GM23338 (cell line): ENCODE results near the gene C1orf210. TPM values are rescaled to one million over a fixed set of nuclear protein-coding genes. Genes with fewer than 3 reads are reported as not detected.

Experiments
- ATAC-seq: fragments of 200-7000 bp; cut with Tn5 transposase; 3 replicates; pipeline ENCODE4 v1.9.1; 2020
- DNase-seq: peaks from one replicate; pipeline ENCODE4 v3.0.0-alpha.2; 2015; ENCODE audit warnings: low spot score
- H2AFZ ChIP-seq: fragments of 200-600 bp; sonication (generic); 2 replicates; pipeline ENCODE4 v1.8.0; 2016; ENCODE audit warnings: antibody characterized with exemption, mild to moderate bottlenecking, moderate library complexity
- H3F3A ChIP-seq: fragments of 200-600 bp; sonication (generic); replicated peaks from 2 replicates; pipeline ENCODE4 v1.8.0; 2017; ENCODE audit warnings: antibody characterized with exemption, mixed run types, low read depth
- H3K27ac ChIP-seq: fragments of 200-600 bp; sonication (generic); 2 replicates; pipeline ENCODE4 v1.6.1; 2016; ENCODE audit warnings: low read depth
- H3K27me3 ChIP-seq: fragments of 200-600 bp; sonication (generic); 2 replicates; pipeline ENCODE4 v1.8.0; 2016; ENCODE audit warnings: mild to moderate bottlenecking, mixed run types, moderate library complexity; ENCODE audit not compliant: insufficient read depth
- H3K36me3 ChIP-seq: fragments of 200-600 bp; sonication (generic); 2 replicates; pipeline ENCODE4 v1.8.0; 2016; ENCODE audit warnings: mild to moderate bottlenecking; ENCODE audit not compliant: insufficient read depth
- H3K4me1 ChIP-seq: fragments of 200-600 bp; sonication (generic); 2 replicates; pipeline ENCODE4 v1.8.0; 2016; ENCODE audit warnings: mild to moderate bottlenecking, moderate library complexity; ENCODE audit not compliant: insufficient read depth
- H3K4me2 ChIP-seq: fragments of 200-600 bp; sonication (generic); 2 replicates; pipeline ENCODE4 v1.7.1; 2017; ENCODE audit warnings: mixed run types
- H3K4me3 ChIP-seq: fragments of 200-600 bp; sonication (generic); 2 replicates; pipeline ENCODE4 v1.6.1; 2016; ENCODE audit warnings: mixed run types
- H3K79me2 ChIP-seq: fragments of 200-600 bp; sonication (generic); replicated peaks from 2 replicates; pipeline ENCODE4 v1.8.0; 2017; ENCODE audit warnings: mild to moderate bottlenecking; ENCODE audit not compliant: insufficient read depth
- H3K9me2 ChIP-seq: fragments of 200-600 bp; sonication (generic); 2 replicates; pipeline ENCODE4 v1.8.0; 2017; ENCODE audit not compliant: insufficient read depth
- H4K20me1 ChIP-seq: fragments of 200-600 bp; sonication (generic); replicated peaks from 2 replicates; pipeline ENCODE4 v1.8.0; 2017; ENCODE audit warnings: mild to moderate bottlenecking; ENCODE audit not compliant: insufficient read depth
- H3K27ac Mint-ChIP-seq: 2 replicates; pipeline ENCODE4 v1.8.0; 2020; ENCODE audit warnings: inconsistent platforms, mild to moderate bottlenecking, moderate library complexity, mixed read lengths
- H3K27me3 Mint-ChIP-seq: 3 replicates; pipeline ENCODE4 v1.8.0; 2022; ENCODE audit warnings: low read depth, mild to moderate bottlenecking, moderate library complexity, mixed read lengths, inconsistent platforms; ENCODE audit not compliant: insufficient read depth, poor library complexity
- H3K36me3 Mint-ChIP-seq: 3 replicates; pipeline ENCODE4 v1.8.0; 2021; ENCODE audit warnings: low read depth, mild to moderate bottlenecking, inconsistent platforms, moderate library complexity, mixed read lengths
- H3K4me1 Mint-ChIP-seq: 3 replicates; pipeline ENCODE4 v1.8.0; 2020; ENCODE audit warnings: mild to moderate bottlenecking, inconsistent platforms, mixed read lengths
- H3K4me3 Mint-ChIP-seq: 3 replicates; pipeline ENCODE4 v1.8.0; 2021; ENCODE audit warnings: moderate library complexity, mild to moderate bottlenecking, inconsistent platforms, mixed read lengths
- H3K9me3 Mint-ChIP-seq: 3 replicates; pipeline ENCODE4 v1.8.0; 2020; ENCODE audit warnings: moderate library complexity, mild to moderate bottlenecking, inconsistent platforms, mixed read lengths
- EZH2 ChIP-seq: fragments of 200-600 bp; sonication (generic); IDR thresholded peaks from one replicate; pipeline ENCODE4 v1.8.0; 2017; ENCODE audit warnings: antibody characterized with exemption, mild to moderate bottlenecking, low read depth; ENCODE audit not compliant: unreplicated experiment
- JUNB ChIP-seq: IDR thresholded peaks from one replicate; pipeline ENCODE4 v1.6.1; 2016; ENCODE audit warnings: antibody characterized with exemption; ENCODE audit not compliant: unreplicated experiment
- polyA plus RNA-seq: library from polyadenylated mRNA; unstranded; fragments of >200 nt; fragmentation: Nextera tagmentation; extraction: Ambion mirVana; gene quantifications from 2 replicates; pipeline ENCODE4 v1.2.1, GENCODE V29; 2016
- total RNA-seq: library from RNA; depleted of rRNA; stranded (reverse); fragments of >200 nt; shearing (Covaris generic); gene quantifications from 2 replicates; pipeline ENCODE4 v1.2.3, GENCODE V29; 2014
- TF ChIP-seq, protein P1 (sequence below): fragments of 250-450 bp; sonication (Bioruptor Pico); IDR thresholded peaks from 2 replicates; pipeline ENCODE4 v1.5.0; 2020; ENCODE audit warnings: mild to moderate bottlenecking, moderate library complexity
- TF ChIP-seq, protein P2 (sequence below): IDR thresholded peaks from one replicate; pipeline ENCODE4 v1.6.1; 2018; ENCODE audit warnings: antibody characterized with exemption; ENCODE audit not compliant: unreplicated experiment

The C1orf210 gene
- total and polyA plus RNA-seq, 2 experiments from 2014 or later: 10.3 to 17.1 TPM

DNA sequence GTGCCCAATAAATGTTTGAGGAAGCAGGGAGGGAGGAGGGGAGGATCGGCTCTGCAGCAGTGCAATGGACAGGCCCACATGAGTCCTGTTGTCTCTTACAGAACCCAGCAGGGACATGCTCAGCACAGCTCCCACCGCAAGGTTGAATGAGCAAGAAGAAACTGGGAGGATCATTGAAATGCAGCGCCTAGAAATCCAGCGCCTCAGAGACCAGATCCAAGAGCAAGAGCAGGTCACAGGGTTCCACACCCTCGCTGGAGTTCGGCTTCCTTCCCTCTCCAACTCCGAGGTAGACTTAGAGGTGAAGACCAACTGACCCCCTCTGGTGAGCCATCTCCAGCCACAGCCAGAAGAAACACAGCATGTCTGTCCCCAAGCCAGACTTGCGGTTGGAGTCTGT lies 31.5 kb downstream of the C1orf210 start (continued):
- TF ChIP-seq, protein P1, sequence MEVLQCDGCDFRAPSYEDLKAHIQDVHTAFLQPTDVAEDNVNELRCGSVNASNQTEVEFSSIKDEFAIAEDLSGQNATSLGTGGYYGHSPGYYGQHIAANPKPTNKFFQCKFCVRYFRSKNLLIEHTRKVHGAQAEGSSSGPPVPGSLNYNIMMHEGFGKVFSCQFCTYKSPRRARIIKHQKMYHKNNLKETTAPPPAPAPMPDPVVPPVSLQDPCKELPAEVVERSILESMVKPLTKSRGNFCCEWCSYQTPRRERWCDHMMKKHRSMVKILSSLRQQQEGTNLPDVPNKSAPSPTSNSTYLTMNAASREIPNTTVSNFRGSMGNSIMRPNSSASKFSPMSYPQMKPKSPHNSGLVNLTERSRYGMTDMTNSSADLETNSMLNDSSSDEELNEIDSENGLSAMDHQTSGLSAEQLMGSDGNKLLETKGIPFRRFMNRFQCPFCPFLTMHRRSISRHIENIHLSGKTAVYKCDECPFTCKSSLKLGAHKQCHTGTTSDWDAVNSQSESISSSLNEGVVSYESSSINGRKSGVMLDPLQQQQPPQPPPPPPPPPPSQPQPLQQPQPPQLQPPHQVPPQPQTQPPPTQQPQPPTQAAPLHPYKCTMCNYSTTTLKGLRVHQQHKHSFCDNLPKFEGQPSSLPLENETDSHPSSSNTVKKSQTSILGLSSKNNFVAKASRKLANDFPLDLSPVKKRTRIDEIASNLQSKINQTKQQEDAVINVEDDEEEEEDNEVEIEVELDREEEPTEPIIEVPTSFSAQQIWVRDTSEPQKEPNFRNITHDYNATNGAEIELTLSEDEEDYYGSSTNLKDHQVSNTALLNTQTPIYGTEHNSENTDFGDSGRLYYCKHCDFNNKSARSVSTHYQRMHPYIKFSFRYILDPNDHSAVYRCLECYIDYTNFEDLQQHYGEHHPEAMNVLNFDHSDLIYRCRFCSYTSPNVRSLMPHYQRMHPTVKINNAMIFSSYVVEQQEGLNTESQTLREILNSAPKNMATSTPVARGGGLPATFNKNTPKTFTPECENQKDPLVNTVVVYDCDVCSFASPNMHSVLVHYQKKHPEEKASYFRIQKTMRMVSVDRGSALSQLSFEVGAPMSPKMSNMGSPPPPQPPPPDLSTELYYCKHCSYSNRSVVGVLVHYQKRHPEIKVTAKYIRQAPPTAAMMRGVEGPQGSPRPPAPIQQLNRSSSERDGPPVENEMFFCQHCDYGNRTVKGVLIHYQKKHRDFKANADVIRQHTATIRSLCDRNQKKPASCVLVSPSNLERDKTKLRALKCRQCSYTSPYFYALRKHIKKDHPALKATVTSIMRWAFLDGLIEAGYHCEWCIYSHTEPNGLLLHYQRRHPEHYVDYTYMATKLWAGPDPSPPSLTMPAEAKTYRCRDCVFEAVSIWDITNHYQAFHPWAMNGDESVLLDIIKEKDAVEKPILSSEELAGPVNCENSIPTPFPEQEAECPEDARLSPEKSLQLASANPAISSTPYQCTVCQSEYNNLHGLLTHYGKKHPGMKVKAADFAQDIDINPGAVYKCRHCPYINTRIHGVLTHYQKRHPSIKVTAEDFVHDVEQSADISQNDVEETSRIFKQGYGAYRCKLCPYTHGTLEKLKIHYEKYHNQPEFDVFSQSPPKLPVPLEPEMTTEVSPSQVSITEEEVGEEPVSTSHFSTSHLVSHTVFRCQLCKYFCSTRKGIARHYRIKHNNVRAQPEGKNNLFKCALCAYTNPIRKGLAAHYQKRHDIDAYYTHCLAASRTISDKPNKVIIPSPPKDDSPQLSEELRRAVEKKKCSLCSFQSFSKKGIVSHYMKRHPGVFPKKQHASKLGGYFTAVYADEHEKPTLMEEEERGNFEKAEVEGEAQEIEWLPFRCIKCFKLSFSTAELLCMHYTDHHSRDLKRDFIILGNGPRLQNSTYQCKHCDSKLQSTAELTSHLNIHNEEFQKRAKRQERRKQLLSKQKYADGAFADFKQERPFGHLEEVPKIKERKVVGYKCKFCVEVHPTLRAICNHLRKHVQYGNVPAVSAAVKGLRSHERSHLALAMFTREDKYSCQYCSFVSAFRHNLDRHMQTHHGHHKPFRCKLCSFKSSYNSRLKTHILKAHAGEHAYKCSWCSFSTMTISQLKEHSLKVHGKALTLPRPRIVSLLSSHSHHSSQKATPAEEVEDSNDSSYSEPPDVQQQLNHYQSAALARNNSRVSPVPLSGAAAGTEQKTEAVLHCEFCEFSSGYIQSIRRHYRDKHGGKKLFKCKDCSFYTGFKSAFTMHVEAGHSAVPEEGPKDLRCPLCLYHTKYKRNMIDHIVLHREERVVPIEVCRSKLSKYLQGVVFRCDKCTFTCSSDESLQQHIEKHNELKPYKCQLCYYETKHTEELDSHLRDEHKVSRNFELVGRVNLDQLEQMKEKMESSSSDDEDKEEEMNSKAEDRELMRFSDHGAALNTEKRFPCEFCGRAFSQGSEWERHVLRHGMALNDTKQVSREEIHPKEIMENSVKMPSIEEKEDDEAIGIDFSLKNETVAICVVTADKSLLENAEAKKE: no peak
- TF ChIP-seq, protein P2, sequence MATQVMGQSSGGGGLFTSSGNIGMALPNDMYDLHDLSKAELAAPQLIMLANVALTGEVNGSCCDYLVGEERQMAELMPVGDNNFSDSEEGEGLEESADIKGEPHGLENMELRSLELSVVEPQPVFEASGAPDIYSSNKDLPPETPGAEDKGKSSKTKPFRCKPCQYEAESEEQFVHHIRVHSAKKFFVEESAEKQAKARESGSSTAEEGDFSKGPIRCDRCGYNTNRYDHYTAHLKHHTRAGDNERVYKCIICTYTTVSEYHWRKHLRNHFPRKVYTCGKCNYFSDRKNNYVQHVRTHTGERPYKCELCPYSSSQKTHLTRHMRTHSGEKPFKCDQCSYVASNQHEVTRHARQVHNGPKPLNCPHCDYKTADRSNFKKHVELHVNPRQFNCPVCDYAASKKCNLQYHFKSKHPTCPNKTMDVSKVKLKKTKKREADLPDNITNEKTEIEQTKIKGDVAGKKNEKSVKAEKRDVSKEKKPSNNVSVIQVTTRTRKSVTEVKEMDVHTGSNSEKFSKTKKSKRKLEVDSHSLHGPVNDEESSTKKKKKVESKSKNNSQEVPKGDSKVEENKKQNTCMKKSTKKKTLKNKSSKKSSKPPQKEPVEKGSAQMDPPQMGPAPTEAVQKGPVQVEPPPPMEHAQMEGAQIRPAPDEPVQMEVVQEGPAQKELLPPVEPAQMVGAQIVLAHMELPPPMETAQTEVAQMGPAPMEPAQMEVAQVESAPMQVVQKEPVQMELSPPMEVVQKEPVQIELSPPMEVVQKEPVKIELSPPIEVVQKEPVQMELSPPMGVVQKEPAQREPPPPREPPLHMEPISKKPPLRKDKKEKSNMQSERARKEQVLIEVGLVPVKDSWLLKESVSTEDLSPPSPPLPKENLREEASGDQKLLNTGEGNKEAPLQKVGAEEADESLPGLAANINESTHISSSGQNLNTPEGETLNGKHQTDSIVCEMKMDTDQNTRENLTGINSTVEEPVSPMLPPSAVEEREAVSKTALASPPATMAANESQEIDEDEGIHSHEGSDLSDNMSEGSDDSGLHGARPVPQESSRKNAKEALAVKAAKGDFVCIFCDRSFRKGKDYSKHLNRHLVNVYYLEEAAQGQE: no peak
- no peak for TF ChIP-seq JUNB

DNA sequence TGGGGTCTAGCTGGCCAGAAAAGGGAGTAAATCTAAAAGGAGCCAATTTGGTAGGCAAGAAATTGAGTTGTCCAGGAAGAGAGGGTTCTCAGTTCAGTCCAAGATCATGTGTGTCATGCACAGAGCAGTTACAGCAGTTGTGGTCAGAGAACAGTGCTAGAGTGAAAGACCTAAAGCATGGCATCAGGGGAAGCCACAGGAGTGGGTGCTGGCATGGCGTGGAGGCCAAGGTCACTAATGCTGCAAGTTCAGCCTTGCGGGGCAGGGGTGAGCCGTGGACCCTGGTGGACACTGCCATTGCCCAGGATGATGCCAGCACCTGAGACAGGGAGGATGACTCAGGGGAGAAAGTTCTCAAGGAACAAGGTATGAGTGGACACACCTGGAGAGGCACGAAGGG lies 32.2 kb downstream of the C1orf210 start:
- no peak for DNase-seq
- Mint-ChIP-seq H3K4me3 (no peak overlapping the region), H3K27me3 (no peaks in the 10 kb centered on the region), H3K9me3 (peaks cover 64% of the 10 kb centered on the region), H3K4me1 (no peaks in the 10 kb centered on the region), H3K36me3 (peaks cover 25% of the 10 kb centered on the region), H3K27ac (no peak overlapping the region)
- peaks cover 4% of the 10 kb centered on the region; the same call in 1 of the 2 replicates for H3K9me2 ChIP-seq
- no peaks in the 10 kb centered on the region for H3F3A ChIP-seq
- ATAC-seq: no peak
- no peaks in the 10 kb centered on the region for H3K27me3 ChIP-seq
- H3K4me3 ChIP-seq: no peak overlapping the region
- H3K36me3 ChIP-seq: no peaks in the 10 kb centered on the region; the same call in 1 of the 2 replicates
- H3K79me2 ChIP-seq: no peaks in the 10 kb centered on the region
- H3K4me1 ChIP-seq: no peaks in the 10 kb centered on the region
- H3K27ac ChIP-seq: no peak overlapping the region
- H2AFZ ChIP-seq: no peak overlapping the region
- no peak overlapping the region for H3K4me2 ChIP-seq
- H4K20me1 ChIP-seq: no peaks in the 10 kb centered on the region
- TF ChIP-seq, protein P1: no peak
- TF ChIP-seq EZH2 (no peak), JUNB (no peak)
